ENCODE measurements around the gene KLHDC4.
"Not testable (repeated sequence)": the region's sequence is repeated elsewhere in the genome, so short reads cannot be mapped to it uniquely, and the experiment has no call there.

The KLHDC4 gene

GRCh38 chr16:87782033-87782432, 16.2 kb upstream of the KLHDC4 start:
- Histone ChIP-seq H3K4me1 (ENCODE audit: control insufficient read depth, insufficient read depth, low read length) (peaks cover 4% of the 10 kb centered on the region), H3K27me3 (ENCODE audit: control insufficient read depth, insufficient read depth, low read length) (no peaks in the 10 kb centered on the region), H3K9me3 (ENCODE audit: control insufficient read depth, insufficient read depth, low read length) (no peaks in the 10 kb centered on the region), H3K4me3 (ENCODE audit: low read depth, low read length) (no peak overlapping the region), H3K36me3 (ENCODE audit: control insufficient read depth, insufficient read depth, low read length) (no peaks in the 10 kb centered on the region), H3K9ac (ENCODE audit: low read depth, low read length) (no peak overlapping the region)

- Histone ChIP-seq H3K4me1 (ENCODE audit: control insufficient read depth, insufficient read depth, low read length) (peaks cover 4% of the 10 kb centered on the region), H3K9ac (ENCODE audit: low read depth, low read length) (no peak overlapping the region), H3K4me3 (ENCODE audit: low read depth, low read length) (no peak overlapping the region), H3K36me3 (ENCODE audit: control insufficient read depth, insufficient read depth, low read length) (no peaks in the 10 kb centered on the region), H3K9me3 (ENCODE audit: control insufficient read depth, insufficient read depth, low read length) (no peaks in the 10 kb centered on the region), H3K27me3 (ENCODE audit: control insufficient read depth, insufficient read depth, low read length) (no peaks in the 10 kb centered on the region)
These were observed 14.7 kb upstream of the KLHDC4 start for GRCh38 chr16:87780385-87780989.

- Histone ChIP-seq H3K4me3 (ENCODE audit: low read depth, low read length) (no peak overlapping the region), H3K9ac (ENCODE audit: low read depth, low read length) (no peak overlapping the region), H3K4me1 (ENCODE audit: control insufficient read depth, insufficient read depth, low read length) (peaks cover 4% of the 10 kb centered on the region), H3K9me3 (ENCODE audit: control insufficient read depth, insufficient read depth, low read length) (no peaks in the 10 kb centered on the region), H3K36me3 (ENCODE audit: control insufficient read depth, insufficient read depth, low read length) (no peaks in the 10 kb centered on the region), H3K27me3 (ENCODE audit: control insufficient read depth, insufficient read depth, low read length) (no peaks in the 10 kb centered on the region)
These were observed 13.2 kb upstream of the KLHDC4 start for GRCh38 chr16:87778830-87779579.

GRCh38 chr16:87778476-87778829, 12.7 kb upstream of the KLHDC4 start:
- H3K4me3 ChIP-seq (ENCODE audit: low read depth, low read length), result no peak overlapping the region

GRCh38 chr16:87773836-87774235, 8.1 kb upstream of the KLHDC4 start:
- not testable (repeated sequence) for H3K36me3 ChIP-seq (ENCODE audit: control insufficient read depth, insufficient read depth, low read length); H3K27me3 ChIP-seq (ENCODE audit: control insufficient read depth, insufficient read depth, low read length); H3K4me3 ChIP-seq (ENCODE audit: low read depth, low read length); H3K4me1 ChIP-seq (ENCODE audit: control insufficient read depth, insufficient read depth, low read length); H3K9ac ChIP-seq (ENCODE audit: low read depth, low read length); H3K9me3 ChIP-seq (ENCODE audit: control insufficient read depth, insufficient read depth, low read length)

More at GRCh38 chr16:87778476-87778829, 12.7 kb upstream of the KLHDC4 start:
- Histone ChIP-seq H3K9ac (ENCODE audit: low read depth, low read length) (no peak overlapping the region), H3K27me3 (ENCODE audit: control insufficient read depth, insufficient read depth, low read length) (no peaks in the 10 kb centered on the region), H3K36me3 (ENCODE audit: control insufficient read depth, insufficient read depth, low read length) (no peaks in the 10 kb centered on the region), H3K9me3 (ENCODE audit: control insufficient read depth, insufficient read depth, low read length) (no peaks in the 10 kb centered on the region), H3K4me1 (ENCODE audit: control insufficient read depth, insufficient read depth, low read length) (peaks cover 4% of the 10 kb centered on the region)

- H3K9ac ChIP-seq (ENCODE audit: low read depth, low read length); H3K27me3 ChIP-seq (ENCODE audit: control insufficient read depth, insufficient read depth, low read length); H3K9me3 ChIP-seq (ENCODE audit: control insufficient read depth, insufficient read depth, low read length); H3K4me3 ChIP-seq (ENCODE audit: low read depth, low read length); H3K4me1 ChIP-seq (ENCODE audit: control insufficient read depth, insufficient read depth, low read length); H3K36me3 ChIP-seq (ENCODE audit: control insufficient read depth, insufficient read depth, low read length): not testable (repeated sequence)
These were observed 1.7 kb upstream of the KLHDC4 start for GRCh38 chr16:87767456-87767855.

GRCh38 chr16:87766485-87766797, 655 bp upstream of the KLHDC4 start:
- no peaks in the 10 kb centered on the region for H3K9me3 ChIP-seq (ENCODE audit: control insufficient read depth, insufficient read depth, low read length)
- H3K27me3 ChIP-seq (ENCODE audit: control insufficient read depth, insufficient read depth, low read length), result no peaks in the 10 kb centered on the region
- H3K4me1 ChIP-seq (ENCODE audit: control insufficient read depth, insufficient read depth, low read length), result no peaks in the 10 kb centered on the region
- peak overlapping the region; percentile 83 for H3K9ac ChIP-seq (ENCODE audit: low read depth, low read length)
- peaks cover 12% of the 10 kb centered on the region for H3K36me3 ChIP-seq (ENCODE audit: control insufficient read depth, insufficient read depth, low read length)
- peak overlapping the region; percentile 88 for H3K4me3 ChIP-seq (ENCODE audit: low read depth, low read length)

GRCh38 chr16:87765473-87765775, 362 bp downstream of the KLHDC4 start:
- Histone ChIP-seq H3K36me3 (ENCODE audit: control insufficient read depth, insufficient read depth, low read length) (peaks cover 17% of the 10 kb centered on the region), H3K9me3 (ENCODE audit: control insufficient read depth, insufficient read depth, low read length) (no peaks in the 10 kb centered on the region), H3K9ac (ENCODE audit: low read depth, low read length) (peak overlapping the region; percentile 76), H3K4me1 (ENCODE audit: control insufficient read depth, insufficient read depth, low read length) (no peaks in the 10 kb centered on the region), H3K4me3 (ENCODE audit: low read depth, low read length) (peak overlapping the region; percentile 88), H3K27me3 (ENCODE audit: control insufficient read depth, insufficient read depth, low read length) (no peaks in the 10 kb centered on the region)

GRCh38 chr16:87764600-87765472, 950 bp downstream of the KLHDC4 start:
- peak overlapping the region; percentile 76 for H3K9ac ChIP-seq (ENCODE audit: low read depth, low read length)

GRCh38 chr16:87762620-87763019, 3.2 kb downstream of the KLHDC4 start:
- no peaks in the 10 kb centered on the region for H3K9me3 ChIP-seq (ENCODE audit: control insufficient read depth, insufficient read depth, low read length)
- no peak overlapping the region for H3K9ac ChIP-seq (ENCODE audit: low read depth, low read length)
- peaks cover 21% of the 10 kb centered on the region for H3K36me3 ChIP-seq (ENCODE audit: control insufficient read depth, insufficient read depth, low read length)
- no peaks in the 10 kb centered on the region for H3K4me1 ChIP-seq (ENCODE audit: control insufficient read depth, insufficient read depth, low read length)
- no peak overlapping the region for H3K4me3 ChIP-seq (ENCODE audit: low read depth, low read length)
- no peaks in the 10 kb centered on the region for H3K27me3 ChIP-seq (ENCODE audit: control insufficient read depth, insufficient read depth, low read length)

More at GRCh38 chr16:87764600-87765472, 950 bp downstream of the KLHDC4 start:
- Histone ChIP-seq H3K36me3 (ENCODE audit: control insufficient read depth, insufficient read depth, low read length) (peaks cover 18% of the 10 kb centered on the region), H3K4me3 (ENCODE audit: low read depth, low read length) (peak overlapping the region; percentile 88), H3K4me1 (ENCODE audit: control insufficient read depth, insufficient read depth, low read length) (no peaks in the 10 kb centered on the region), H3K9me3 (ENCODE audit: control insufficient read depth, insufficient read depth, low read length) (no peaks in the 10 kb centered on the region), H3K27me3 (ENCODE audit: control insufficient read depth, insufficient read depth, low read length) (no peaks in the 10 kb centered on the region)

GRCh38 chr16:87762071-87762571, 3.7 kb downstream of the KLHDC4 start:
- no peaks in the 10 kb centered on the region for H3K4me1 ChIP-seq (ENCODE audit: control insufficient read depth, insufficient read depth, low read length)
- peaks cover 21% of the 10 kb centered on the region for H3K36me3 ChIP-seq (ENCODE audit: control insufficient read depth, insufficient read depth, low read length)
- no peaks in the 10 kb centered on the region for H3K9me3 ChIP-seq (ENCODE audit: control insufficient read depth, insufficient read depth, low read length)
- no peak overlapping the region for H3K4me3 ChIP-seq (ENCODE audit: low read depth, low read length)
- no peaks in the 10 kb centered on the region for H3K27me3 ChIP-seq (ENCODE audit: control insufficient read depth, insufficient read depth, low read length)
- no peak overlapping the region for H3K9ac ChIP-seq (ENCODE audit: low read depth, low read length)

- no peak overlapping the region for H3K9ac ChIP-seq (ENCODE audit: low read depth, low read length)
- no peaks in the 10 kb centered on the region for H3K4me1 ChIP-seq (ENCODE audit: control insufficient read depth, insufficient read depth, low read length)
- peaks cover 21% of the 10 kb centered on the region for H3K36me3 ChIP-seq (ENCODE audit: control insufficient read depth, insufficient read depth, low read length)
- no peaks in the 10 kb centered on the region for H3K9me3 ChIP-seq (ENCODE audit: control insufficient read depth, insufficient read depth, low read length)
- no peak overlapping the region for H3K4me3 ChIP-seq (ENCODE audit: low read depth, low read length)
- no peaks in the 10 kb centered on the region for H3K27me3 ChIP-seq (ENCODE audit: control insufficient read depth, insufficient read depth, low read length)
These were observed 4.7 kb downstream of the KLHDC4 start for GRCh38 chr16:87761060-87761459.

All from iPS-15b (cell line).